Measurements from ENCODE around the gene KRTAP13-1. TPM values are rescaled to one million over a fixed set of nuclear protein-coding genes. Genes with fewer than 3 reads are reported as not detected.
A peak's percentile ranks its signal among the peaks of the same experiment; 100 is the strongest.

Gene KRTAP13-1, protein sequence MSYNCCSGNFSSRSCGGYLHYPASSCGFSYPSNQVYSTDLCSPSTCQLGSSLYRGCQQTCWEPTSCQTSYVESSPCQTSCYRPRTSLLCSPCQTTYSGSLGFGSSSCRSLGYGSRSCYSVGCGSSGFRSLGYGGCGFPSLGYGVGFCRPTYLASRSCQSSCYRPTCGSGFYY
- total RNA-seq (2021): not detected in 2 replicates
- not detected for Bru-seq, nascent RNA
- not detected for BruChase-seq, experiment 1, labeled RNA remaining after a 2-hour chase
- not detected for BruChase-seq, experiment 2, labeled RNA remaining after a 6-hour chase
- long read RNA-seq: 0 reads

GRCh38 chr21:30395731-30396130 lies at the start of gene KRTAP13-1:
KRTAP13-1 (plus strand) TSS chr21:30396031; CDS start chr21:30396087, 56 bp downstream.
- no TSS peak for BruUV-seq (replicated peaks)
- H4K20me1 ChIP-seq (ENCODE audit: insufficient read depth): no peaks in the 10 kb centered on the region
- H3F3A ChIP-seq (ENCODE audit: insufficient read depth, low read depth): no peaks in the 10 kb centered on the region
- no peak for TF ChIP-seq CTCF (conservative IDR thresholded peaks at IDR 0.05)
- TF ChIP-seq EZH2 (IDR thresholded peaks at IDR 0.05; ENCODE audit: low read depth): no peak
- no peak within 1 kb of the TSS for H3K4me2 ChIP-seq
- H3K36me3 ChIP-seq (ENCODE audit: low read depth): no peaks in the 10 kb centered on the region
- H3K4me3 ChIP-seq: no peak within 1 kb of the TSS
- ChIA-PET POLR2A (ENCODE audit: unreplicated experiment) (no interaction called here), CTCF (interaction anchor here (0.5 kb wide), 1 partner anchor 350 kb away, joined by 3 read pairs; no protein-coding TSS in a partner anchor)
- no peaks in the 10 kb centered on the region for H3K27me3 ChIP-seq (ENCODE audit: insufficient read depth, low read depth)
- no peaks in the 10 kb centered on the region for H3K9me2 ChIP-seq (ENCODE audit: insufficient read depth)
- H3K4me1 ChIP-seq (replicated peaks; ENCODE audit: insufficient read depth): no peaks in the 10 kb centered on the region
- no peaks in the 10 kb centered on the region for H3K79me2 ChIP-seq (ENCODE audit: low read depth)
- H3K27ac ChIP-seq: no peak within 1 kb of the TSS
- no peaks in the 10 kb centered on the region for H3K9me3 ChIP-seq (ENCODE audit: insufficient read depth, low read depth)
- intact Hi-C loops (cut with micrococcal nuclease; ENCODE audit: unreplicated experiment): no loop called here
- no peak within 1 kb of the TSS for H2AFZ ChIP-seq
- no peak for DNase-seq

DNA sequence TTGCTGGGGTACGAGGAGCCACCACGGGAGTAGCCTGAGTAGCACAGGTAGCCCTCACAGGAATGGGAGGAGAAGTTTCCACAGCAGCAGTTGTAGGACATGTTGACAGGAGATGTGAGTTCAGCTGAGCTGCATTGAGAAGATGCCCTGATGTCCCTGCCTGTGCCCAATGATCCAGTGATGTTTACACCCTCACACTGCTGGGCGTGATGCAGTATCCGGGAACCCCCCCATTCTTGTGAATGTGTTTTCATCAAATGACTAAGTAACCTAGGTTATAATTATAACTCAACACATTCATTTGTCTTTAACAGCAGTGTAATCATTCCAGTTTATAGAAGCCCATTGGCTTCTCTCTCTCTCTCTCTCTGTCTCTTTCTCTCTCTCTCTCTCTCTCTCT lies 47.3 kb upstream of the KRTAP13-1 start, which contains the start of gene KRTAP23-1:
Gene KRTAP23-1 (minus strand): TSS at position 101 of the 400 bp plus-strand sequence. CDS start 0 bp downstream, at position 101.
- ChIA-PET CTCF (interaction anchor here (0.6 to 0.7 kb wide), 2 partner anchors 166 to 1314 kb away, joined by 4 to 7 read pairs; no protein-coding TSS in a partner anchor), POLR2A (ENCODE audit: unreplicated experiment) (no interaction called here)
- H3K9me2 ChIP-seq (ENCODE audit: insufficient read depth): no peaks in the 10 kb centered on the region
- H3K4me1 ChIP-seq (replicated peaks; ENCODE audit: insufficient read depth): 0 out of 2 replicates have a peak, but pooled peaks cover 7% of the 10 kb centered on the region
- no peaks in the 10 kb centered on the region for H3K9me3 ChIP-seq (ENCODE audit: insufficient read depth, low read depth)
- TF ChIP-seq CTCF (conservative IDR thresholded peaks at IDR 0.05) (no peak), EZH2 (IDR thresholded peaks at IDR 0.05; ENCODE audit: low read depth) (no peak)
- no peaks in the 10 kb centered on the region for H3K27me3 ChIP-seq (ENCODE audit: insufficient read depth, low read depth)
- BruUV-seq (replicated peaks): no TSS peak
- no peak for DNase-seq
- H3F3A ChIP-seq (ENCODE audit: insufficient read depth, low read depth): no peaks in the 10 kb centered on the region
- no peak within 1 kb of the TSS for H2AFZ ChIP-seq
- no peaks in the 10 kb centered on the region for H3K79me2 ChIP-seq (ENCODE audit: low read depth)
- H3K4me3 ChIP-seq: no peak within 1 kb of the TSS
- no peaks in the 10 kb centered on the region for H4K20me1 ChIP-seq (ENCODE audit: insufficient read depth)
- intact Hi-C loops (cut with micrococcal nuclease; ENCODE audit: unreplicated experiment): no loop called here
- no peak within 1 kb of the TSS for H3K4me2 ChIP-seq
- no peaks in the 10 kb centered on the region for H3K36me3 ChIP-seq (ENCODE audit: low read depth)
- H3K27ac ChIP-seq: no peak within 1 kb of the TSS

DNA sequence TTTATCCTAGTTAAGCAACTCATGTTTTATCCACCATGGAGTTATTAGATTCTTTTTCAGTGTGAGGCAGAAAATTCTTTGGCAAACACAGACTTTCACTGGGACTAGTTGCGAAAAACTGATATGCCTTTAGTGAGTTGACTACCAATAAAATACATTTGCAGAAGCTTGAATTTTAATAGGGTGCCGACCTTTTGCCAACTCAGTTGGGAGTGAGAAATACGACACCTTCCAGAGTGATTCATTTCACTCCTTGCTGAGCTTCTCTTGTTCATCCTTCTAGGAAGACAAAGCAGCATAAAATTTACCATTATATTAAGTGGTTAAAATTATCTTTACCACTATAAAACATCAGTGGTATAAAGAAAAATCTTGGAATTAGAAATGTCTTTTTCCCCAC lies 46.3 kb upstream of the KRTAP13-1 start:
- Histone ChIP-seq H3K36me3 (ENCODE audit: low read depth) (no peaks in the 10 kb centered on the region), H3F3A (ENCODE audit: insufficient read depth, low read depth) (no peaks in the 10 kb centered on the region), H4K20me1 (ENCODE audit: insufficient read depth) (no peaks in the 10 kb centered on the region), H3K4me3 (no peak overlapping the region), H3K79me2 (ENCODE audit: low read depth) (no peaks in the 10 kb centered on the region), H3K27me3 (ENCODE audit: insufficient read depth, low read depth) (no peaks in the 10 kb centered on the region), H3K9me2 (ENCODE audit: insufficient read depth) (no peaks in the 10 kb centered on the region), H2AFZ (no peak overlapping the region), H3K4me2 (no peak overlapping the region), H3K4me1 (replicated peaks; ENCODE audit: insufficient read depth) (0 out of 2 replicates have a peak, but pooled peaks cover 7% of the 10 kb centered on the region), H3K27ac (no peak overlapping the region), H3K9me3 (ENCODE audit: insufficient read depth, low read depth) (no peaks in the 10 kb centered on the region)
- ChIA-PET POLR2A (ENCODE audit: unreplicated experiment) (no interaction called here), CTCF (interaction anchor here (0.5 kb wide), 1 partner anchor 17 kb away, joined by 3 read pairs; no protein-coding TSS in a partner anchor)
- TF ChIP-seq EZH2 (IDR thresholded peaks at IDR 0.05; ENCODE audit: low read depth) (no peak), CTCF (conservative IDR thresholded peaks at IDR 0.05) (no peak)
- peak in 1 of 2 experiments; percentile 38 for DNase-seq
- BruUV-seq (replicated peaks): no TSS peak
- intact Hi-C loops (cut with micrococcal nuclease; ENCODE audit: unreplicated experiment): no loop called here
